CD4-positive, alpha-beta T cell treated with Interleukin-21 for 1 hour (primary cell): Measurements from ENCODE around the gene RABGAP1L.
"Not testable (repeated sequence)": the region's sequence is repeated elsewhere in the genome, so short reads cannot be mapped to it uniquely, and the experiment has no call there.

Source experiments
- DNase-seq: peaks from one replicate; pipeline ENCODE4 v3.0.0-alpha.2; 2020

RABGAP1L gene

DNA sequence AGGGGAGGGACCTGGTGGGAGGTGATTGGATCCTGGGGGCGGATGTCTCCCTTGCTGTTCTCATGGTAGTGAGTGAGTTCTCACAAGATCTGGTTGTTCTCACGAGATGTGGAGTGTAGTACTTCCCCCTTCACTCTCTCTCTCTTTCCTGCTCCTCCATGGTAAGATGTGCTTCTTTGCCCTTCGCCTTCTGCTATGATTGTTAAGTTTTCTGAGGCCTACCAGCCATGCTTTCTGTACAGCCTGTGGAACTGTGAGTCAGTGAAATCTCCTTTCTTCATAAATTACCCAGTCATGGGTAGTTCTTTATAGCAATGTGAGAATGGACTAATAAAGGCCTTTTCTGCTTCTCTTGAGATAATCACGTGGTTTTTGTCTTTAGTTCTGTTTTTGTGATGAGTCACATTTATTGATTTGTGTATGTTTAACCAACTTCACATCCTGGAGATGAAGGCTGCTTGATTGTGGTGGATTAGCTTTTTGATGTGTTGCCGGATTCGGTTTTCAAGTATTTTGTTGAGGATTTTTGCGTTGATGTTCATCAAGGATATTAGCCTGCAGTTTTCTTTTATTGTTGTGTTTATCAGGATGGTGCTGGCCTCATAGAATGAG, 45.5 kb downstream of the RABGAP1L start:
- peak; percentile 45 for DNase-seq

DNA sequence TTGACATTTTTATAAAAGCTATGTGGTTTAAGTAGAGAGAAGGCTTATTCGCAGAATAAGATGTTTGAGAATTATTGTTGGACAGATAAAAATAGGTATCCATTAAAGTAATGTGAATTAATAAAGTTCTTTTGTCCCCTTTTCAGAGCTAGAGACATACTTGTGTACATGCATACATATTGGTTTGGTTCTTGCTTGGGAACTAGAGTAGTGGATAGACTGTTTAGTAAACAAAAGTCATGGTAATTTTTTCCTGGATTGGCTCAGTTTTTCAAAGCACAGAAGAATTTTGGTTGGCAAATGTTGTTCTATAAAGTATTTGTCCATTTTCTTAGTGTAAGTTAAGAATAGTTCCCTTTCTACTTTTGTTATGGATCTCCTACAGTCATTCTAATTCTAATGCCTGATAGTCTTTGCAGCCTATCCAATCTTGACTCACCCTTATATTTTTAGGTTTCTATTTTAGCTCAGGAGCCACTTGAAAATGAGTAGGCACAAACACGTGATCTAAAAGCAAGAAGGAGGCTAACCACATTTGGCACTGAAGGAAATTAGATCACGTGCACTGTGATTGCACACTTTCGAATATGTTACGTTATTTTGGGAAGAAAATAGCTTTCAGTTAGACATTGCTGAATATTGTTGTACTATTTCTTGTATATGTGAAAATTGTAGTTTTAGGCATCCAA, 47.0 kb downstream of the RABGAP1L start:
- peak; percentile 31 for DNase-seq

DNA sequence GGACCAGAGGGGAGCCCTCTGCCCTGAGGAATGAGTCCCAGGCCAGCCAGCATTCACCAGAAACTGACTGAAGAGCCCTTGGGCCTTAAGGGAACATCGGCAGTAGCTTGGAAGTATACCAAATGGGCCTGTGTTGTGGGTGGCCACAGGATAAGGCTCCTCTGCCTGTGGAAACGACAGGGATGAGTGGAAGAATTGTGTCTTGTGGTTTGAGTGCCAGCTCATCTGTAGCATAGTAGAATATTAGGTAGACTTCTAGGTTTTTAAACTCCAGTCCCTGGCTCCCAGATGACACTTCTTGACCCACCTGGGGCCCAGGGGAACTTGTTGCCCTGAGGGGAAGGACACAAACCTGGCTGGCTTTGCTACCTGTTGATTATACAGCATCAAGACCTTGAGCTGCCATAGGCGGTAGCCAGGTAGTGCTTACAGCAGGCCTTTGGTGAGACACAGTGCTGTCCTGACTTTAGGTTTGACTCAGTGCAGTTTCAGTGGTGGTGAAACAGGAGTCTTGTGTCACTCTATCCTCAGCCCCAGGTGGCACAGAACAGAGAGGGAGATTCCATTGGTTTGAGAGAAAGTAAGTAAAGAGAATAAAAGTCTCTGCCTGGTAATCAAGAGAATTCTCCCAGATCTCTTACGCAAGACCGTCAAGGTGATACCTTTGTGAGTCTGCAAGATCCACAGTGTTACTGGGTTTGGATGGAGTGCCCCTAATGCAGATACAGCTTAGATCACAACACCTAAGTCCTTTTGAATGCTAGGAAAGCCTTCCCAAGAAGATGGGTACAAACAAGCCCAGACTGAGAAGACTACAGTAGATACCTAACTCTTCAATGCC, 50.2 kb downstream of the RABGAP1L start:
- no peak for DNase-seq

DNA sequence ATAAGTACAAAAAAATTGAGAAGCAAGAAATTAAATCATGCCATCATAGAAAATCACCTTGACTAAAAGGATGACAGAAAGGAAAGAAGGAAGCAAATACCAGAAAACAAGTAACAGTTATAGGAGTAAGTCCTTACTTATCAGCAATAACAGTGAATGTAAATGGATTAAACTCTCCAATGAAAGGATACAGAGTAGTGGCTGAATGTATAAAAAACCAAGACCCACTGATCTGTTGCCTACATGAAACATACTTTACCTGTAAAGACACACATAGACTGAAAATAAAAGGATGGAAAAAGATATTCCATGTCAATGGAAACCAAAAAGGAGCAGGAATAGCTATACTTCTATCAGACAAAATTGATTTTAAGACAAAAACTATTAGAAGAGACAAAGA, 52.2 kb downstream of the RABGAP1L start:
- no peak for DNase-seq

DNA sequence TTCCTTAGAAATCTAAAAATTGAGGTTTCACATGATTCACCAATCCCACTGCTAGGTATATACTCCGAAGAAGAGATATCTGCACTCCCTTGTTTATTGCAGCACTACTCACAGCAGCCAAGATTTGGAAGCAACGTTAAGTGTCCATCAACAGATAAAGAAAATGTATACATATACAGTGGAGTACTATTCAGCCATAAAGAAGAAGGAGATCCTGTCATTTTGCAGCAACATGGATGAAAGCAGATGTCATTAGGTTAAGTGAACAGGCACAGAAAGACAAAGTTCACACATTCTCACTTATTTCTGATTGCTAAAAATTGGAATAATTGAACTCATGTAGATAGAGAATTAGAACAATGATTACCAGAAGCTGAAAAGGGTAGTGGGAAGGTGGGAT, 56.4 kb downstream of the RABGAP1L start:
- DNase-seq: no peak

DNA sequence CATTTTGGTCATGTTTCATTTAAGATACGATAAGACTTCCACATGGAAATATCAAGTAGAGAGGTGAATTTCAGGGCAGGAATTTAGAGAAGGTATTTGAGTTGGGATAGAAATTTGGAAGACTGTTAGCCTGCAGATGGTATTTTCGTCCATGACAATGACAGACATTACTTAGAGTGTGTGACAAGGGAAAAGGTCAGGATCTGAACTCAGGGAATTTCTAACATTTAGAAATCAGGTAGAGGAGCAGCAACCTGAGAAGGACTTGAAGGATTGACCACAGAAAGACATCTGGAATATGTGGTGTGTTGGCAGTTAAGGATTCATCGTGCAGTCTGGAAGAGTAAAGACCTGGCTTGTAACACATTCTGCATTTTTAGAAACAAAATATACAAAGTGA, 57.9 kb downstream of the RABGAP1L start:
- DNase-seq: no peak

DNA sequence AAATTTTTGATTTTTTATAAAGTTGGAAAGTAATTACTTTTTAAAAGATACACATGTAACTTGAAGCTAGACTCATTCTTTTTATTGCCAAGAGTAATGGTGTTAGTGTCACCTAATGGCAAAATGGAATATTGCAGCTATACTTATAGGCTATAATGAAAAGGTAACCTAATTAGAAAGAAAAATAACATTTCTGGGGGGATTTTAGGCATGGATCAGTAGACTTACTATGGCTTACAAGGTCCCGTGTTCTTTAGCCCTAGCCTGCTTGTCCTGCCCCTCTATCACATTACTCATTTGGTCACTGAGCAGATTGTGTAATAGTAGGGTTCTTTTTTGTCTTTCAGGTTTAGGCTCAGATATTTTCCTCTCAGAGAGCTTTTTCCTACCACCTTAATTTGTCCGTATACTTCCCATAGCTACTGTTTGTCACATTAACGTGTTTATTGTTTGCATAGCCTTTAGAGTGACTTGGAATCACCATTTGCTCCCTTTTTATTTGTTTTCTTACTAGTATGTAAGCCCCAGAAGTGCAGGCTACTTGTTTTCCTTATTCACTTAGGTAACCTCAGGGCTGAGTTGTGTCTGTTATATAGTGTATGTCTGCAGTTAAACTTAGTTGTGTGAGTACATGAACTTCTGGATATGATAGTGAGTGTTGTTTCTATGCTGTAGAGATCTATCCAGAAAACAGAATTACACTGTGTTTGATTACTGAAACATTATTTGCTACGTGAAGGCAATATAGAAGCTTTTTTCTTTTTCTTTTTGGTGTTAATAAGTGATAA, 58.7 kb downstream of the RABGAP1L start:
- peak; percentile 59 for DNase-seq

DNA sequence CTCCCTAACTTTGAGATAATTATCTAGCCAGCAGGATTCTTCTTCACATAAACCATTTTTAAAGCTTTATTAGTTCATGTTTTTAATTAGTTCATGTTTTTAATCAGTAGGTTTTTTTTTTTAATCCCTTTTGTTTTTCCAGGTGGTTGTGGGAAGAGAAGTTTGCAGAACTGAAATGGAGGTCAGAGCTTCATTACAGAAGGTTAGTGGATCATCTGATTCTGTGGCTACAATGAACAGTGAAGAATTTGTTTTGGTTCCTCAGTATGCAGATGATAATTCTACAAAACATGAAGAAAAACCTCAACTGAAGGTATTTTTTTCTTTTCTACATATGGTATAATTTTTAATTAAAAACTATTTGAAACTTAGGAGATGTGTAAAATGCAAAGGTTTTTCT, 59.7 kb downstream of the RABGAP1L start:
- no peak for DNase-seq

DNA sequence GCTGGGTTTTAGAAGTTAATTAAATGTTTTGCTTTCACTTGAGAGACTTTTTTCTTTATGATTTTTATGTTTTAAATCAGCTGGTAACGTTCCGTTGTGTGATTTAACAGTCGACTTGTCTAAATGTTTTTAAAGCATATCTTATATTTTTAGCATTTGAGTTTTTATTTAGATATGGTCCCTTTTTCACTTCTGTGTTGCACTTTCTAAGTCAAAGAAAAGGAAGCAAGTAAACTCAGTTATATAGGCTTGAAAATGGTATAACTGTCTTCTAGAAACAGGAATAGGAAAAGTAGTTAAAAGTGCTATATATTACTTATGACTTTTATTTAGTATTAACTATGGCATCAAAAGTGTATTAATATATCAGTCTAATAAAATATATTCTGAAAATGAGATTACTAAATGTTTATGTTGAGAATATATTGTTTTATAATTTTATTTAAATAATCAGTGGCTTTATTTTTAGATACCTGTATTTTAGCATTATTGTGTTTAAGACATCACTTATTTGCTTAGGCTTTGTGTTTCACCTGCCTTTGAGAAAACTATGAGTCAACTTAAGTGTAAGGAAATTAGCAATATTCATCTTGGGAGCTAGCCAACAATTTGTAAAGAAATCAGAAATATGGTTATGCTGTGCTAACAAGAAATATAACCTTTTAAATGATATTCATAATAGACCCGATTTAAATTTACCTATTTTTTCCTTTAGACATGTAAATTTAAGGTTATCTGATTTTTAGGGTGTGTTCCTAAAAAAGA, 60.5 kb downstream of the RABGAP1L start:
- no peak for DNase-seq

DNA sequence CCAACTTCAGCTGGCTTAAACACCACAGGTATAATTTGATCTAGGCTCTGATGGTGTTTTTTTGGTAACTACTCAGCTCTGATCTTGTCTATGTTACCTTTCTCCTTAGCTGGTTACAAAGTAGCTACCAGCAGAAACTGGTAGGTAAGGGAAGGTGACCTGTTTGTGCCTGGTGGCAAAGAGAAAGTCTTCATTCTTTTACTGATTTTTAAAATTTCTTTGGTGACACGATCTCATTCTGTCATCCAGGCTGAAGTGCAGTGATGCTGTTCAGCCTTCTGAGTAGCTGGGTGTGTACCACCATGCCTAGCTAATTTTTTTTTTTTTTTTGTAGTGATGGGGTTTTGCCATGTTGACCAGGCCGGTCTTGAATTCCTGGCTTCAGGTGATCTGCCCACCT, 62.4 kb downstream of the RABGAP1L start:
- no peak for DNase-seq

DNA sequence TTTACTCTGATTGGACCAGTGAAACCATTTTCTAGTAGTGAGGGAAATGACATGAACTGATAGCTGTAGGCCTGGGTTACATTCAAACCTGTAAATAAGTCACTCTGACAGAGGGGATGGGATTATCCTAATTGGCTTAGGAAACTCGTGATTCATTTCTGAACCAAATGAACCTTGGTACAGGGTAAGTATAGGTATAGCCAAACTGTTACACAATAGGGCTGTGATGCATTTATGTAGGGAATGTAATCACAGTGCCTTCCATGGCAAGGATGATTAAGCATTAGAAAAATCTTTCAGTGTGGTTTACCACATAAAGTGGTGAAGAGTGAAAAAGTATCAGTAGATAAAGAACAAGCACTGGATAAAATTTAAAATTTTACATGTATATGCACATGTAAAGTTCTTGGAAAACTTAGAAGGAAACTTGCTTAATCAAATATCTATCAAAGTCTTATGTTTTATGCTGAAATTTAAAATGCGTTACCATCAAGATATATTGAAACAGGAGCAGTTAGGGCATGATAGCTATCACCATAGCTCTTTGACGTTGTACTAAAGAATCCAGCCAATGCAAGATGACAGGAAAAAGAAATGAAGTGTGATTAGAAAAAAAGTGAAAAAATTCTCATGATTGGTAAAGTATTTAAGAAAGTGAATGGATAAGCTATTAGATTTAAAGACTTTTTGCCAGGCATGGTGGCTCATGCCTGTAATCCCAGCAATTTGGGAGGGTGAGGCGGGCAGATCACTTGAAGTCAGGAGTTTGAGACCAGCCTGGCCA, 63.0 kb downstream of the RABGAP1L start:
- DNase-seq: no peak

DNA sequence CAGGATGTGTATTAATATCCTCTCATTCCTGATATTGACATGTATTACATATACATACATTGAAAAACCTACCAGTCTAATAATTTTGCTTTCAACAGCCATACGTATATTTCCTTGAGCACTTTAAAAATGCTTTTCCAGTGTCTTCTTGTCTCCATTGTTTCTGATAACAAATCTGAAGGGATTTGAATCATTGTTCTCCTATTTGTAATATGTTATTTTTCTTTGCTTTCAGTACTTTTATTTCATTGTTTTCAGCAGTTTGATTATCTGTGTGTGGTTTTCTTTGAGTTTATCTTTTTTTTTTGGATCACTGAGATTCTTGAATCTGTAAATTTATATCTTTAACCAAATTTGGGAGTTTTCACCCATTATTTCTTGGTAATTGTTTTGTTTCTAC, 65.3 kb downstream of the RABGAP1L start:
- no peak for DNase-seq

DNA sequence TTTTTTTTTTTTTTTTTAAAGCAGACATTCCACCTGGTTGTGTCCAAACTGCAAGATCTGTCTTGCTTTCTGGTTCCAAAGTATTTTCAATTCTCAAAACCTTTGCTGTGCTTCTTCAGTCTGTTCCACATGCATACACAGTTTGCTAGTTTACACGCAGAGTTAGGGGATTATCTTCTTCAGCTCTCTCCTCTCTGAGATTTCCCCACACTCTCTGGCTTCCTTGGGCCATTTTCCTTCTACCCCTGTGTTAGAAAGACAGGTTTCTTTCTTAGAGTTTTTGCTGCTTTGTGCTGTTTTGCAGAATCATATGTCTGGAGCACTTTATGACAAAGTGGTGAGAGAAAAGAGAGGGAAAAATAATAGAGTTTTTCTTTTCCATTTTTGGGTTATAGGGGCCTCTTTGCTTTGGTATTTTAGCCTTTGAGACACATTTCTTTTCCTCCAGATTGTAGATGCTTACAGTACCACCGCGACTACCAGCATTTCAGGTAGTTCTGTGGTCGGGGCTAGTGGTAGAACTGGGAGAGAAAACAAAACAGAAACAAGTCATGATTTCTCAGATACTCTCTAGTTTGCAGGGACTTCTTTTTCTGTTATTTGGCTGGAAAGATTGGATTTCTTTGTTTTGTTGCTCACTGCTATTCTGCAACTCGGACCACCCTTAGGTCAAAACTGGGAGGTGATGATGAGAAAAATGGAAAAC, 66.3 kb downstream of the RABGAP1L start:
- no peak for DNase-seq

DNA sequence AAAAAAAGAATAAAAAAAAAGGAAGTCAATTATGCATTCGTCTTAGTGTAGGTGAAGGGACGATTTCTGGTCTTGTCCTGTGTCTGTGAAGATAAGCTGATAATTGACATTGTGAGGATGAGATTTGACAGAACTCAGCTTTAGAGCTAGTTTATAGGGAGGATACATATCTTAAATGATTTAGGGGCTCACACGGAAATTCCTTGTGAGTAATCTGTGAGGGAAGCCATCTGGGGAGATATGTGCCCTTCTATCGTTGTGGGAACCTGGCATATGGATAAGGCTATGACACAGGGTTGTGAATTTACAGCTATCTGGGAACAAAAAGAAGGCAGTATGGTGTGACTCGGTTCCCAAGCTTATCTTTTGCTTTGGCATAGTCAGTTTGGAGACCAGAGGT, 71.1 kb downstream of the RABGAP1L start:
- DNase-seq: no peak

DNA sequence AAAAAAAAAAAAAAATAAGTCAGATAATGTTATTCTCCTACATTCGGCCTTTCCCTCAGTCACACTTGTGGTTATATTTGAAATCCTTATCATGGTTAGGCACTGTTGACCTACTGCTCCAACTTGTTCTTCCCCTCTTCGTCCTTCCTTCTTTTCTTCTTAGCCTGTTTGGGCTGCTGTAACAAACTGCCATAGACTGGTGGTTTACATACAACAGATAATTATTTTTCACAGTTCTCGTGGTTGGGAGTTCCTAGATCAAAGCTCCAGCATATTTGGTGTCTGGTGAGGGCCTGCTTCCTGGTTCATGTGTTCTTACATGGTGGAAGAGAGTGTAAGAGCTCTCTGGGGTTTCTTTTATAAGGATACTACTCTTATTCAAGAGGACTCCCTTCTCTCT, 73.4 kb downstream of the RABGAP1L start:
- DNase-seq: no peak

DNA sequence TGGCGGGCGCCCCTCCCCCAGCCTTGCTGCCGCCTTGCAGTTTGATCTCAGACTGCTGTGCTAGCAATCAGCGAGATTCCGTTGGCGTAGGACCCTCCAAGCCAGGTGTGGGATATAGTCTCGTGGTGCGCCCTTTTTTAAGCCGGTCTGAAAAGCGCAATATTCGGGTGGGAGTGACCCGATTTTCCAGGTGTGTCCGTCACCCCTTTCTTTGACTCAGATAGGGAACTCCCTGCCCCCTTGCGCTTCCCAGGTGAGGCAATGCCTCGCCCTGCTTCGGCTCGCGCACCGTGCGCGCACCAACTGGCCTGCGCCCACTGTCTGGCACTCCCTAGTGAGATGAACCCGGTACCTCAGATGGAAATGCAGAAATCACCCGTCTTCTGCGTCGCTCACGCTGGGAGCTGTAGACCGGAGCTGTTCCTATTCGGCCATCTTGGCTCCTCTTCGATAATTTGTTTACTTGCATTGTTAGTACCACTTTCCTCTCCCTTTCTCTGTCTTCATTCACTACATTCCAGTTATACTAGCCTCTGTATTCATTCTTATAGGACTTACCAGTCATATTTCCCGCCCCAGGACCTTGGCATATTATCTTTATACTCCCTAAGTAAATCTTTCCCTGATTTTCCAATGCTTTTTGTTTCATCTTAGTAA, 79.7 kb downstream of the RABGAP1L start:
- DNase-seq: not testable (repeated sequence)

DNA sequence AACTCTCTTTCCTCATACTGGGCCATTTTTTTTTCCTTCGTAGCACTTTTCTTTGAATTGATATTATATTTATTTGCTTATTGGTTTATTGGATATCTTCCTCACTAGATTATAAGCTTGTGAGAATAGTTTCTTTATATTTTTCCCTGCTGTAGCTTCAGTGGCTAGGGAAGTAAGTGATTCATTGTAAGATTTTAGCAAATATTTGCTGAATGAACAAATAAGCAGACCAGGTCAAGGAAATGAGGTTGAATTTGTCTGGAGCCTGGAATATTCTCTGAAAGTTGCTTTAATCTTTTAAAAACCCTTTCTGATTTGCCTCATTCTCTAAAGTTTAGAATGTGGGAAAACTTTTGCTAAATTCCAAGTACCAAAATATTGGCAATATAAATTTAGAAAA, 80.2 kb downstream of the RABGAP1L start:
- DNase-seq: no peak

DNA sequence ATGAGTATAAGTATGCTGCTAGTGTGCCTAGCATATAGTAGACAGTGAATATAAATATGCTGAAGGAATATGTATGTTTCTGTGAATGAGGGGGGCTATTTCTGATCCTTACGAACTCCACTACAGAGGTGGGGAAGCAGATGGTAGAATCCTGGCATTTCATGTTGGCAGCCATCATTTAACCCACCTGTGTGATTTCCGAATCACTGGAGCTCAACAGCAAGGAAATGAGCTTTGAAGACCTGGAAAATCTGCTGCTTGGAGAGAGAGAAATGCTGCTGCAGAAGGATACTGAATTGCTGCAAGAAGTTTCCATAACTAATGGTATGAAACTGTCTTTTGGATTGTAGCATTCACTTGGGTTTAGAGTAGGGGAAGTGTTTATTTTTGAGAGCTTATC, 83.5 kb downstream of the RABGAP1L start:
- DNase-seq: no peak

DNA sequence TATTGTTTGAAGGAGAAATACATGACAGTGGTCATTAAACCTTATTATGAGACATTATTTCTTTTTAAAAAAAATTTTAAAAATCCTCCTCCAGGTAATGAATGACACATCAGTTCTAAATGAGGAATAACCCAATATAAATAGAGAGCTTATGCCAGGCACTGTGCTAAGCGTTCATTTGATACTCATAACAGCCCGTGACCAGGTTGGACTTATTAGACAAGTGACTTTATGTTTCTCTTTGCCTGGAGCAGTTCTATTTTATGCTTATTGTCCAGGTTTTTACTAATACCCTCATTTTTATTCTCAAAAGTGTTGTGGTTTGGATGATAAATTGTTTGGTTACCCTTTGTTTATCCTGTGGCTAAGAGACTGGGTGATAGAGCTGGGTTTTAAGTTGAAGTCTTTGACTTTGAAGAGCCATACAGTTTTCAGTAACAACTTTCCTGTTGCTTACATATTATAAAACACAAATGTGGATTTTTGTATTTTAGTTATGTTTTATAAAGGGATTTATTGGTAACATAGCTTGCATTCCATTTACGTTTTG, 84.2 kb downstream of the RABGAP1L start:
- no peak for DNase-seq

DNA sequence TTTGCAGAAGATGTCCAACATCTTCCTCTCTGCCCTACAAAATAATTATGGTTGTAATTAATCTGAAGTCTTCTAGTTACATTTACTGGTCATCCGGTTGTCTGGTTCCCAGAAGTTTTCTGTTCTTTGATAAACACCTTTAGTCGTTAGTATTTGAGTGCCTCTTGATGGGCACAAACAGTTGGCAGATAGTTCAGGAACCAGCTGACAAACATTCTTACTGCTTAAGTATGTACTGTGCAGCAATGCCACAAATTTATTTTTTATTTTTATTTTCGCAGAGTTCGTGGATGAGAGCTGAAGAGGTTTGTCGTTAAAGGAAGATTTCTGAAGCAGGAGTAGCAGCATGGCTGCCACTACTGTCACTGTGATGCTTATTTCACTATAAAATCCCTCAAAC, 84.7 kb downstream of the RABGAP1L start:
- no peak for DNase-seq
